ENCODE measurements around the gene CEMIP. TPM values are rescaled to one million over a fixed set of nuclear protein-coding genes. Genes with fewer than 3 reads are reported as not detected.

The CEMIP gene
- total and polyA plus RNA-seq, 2 of the 13 experiments (the other 11 are each of a cell fraction or from before 2014, with no cell fraction given) = 4.3 to 28.5 TPM

DNA sequence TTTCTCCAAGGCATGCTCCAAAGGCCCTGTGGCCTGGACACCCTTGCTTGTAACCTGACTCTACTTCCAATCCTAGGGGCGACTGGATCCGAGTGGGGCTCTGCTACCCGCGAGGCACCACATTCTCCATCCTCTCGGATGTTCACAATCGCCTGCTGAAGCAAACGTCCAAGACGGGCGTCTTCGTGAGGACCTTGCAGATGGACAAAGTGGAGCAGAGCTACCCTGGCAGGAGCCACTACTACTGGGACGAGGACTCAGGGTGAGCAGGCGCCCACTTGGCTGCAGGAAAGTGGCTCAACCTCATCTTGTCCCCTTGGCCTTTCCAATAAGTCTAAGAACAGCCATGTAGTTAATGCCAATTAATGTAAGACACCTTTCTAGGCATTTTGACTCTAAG lies 158.5 kb downstream of the CEMIP start:
- no peak for FAIRE-seq
- TF ChIP-seq ZNF614 (CRISPR knock-in tag; IDR thresholded peaks at IDR 0.05; ENCODE audit: borderline replicate concordance) (no peak), KLF11 (CRISPR knock-in tag; IDR thresholded peaks at IDR 0.05) (no peak), ESRRA (CRISPR knock-in tag; IDR thresholded peaks at IDR 0.05; ENCODE audit: low read depth) (no peak), GABPB1 (CRISPR knock-in tag; IDR thresholded peaks at IDR 0.05) (no peak), ZC3H4 (CRISPR knock-in tag; IDR thresholded peaks at IDR 0.05; ENCODE audit: borderline replicate concordance) (no peak), KAT7 (CRISPR knock-in tag; IDR thresholded peaks at IDR 0.05; ENCODE audit: borderline replicate concordance) (no peak), ZNF383 (CRISPR knock-in tag; IDR thresholded peaks at IDR 0.05; ENCODE audit: borderline replicate concordance) (no peak), ZKSCAN8 (CRISPR knock-in tag; IDR thresholded peaks at IDR 0.05; ENCODE audit: borderline replicate concordance) (no peak), CCDC6 (CRISPR knock-in tag; IDR thresholded peaks at IDR 0.05) (no peak), ZNF768 (CRISPR knock-in tag; IDR thresholded peaks at IDR 0.05) (no peak), ZNF101 (CRISPR knock-in tag; IDR thresholded peaks at IDR 0.05; ENCODE audit: borderline replicate concordance, low read depth) (no peak), ZNF605 (CRISPR knock-in tag; IDR thresholded peaks at IDR 0.05) (no peak), ZNF205 (CRISPR knock-in tag; IDR thresholded peaks at IDR 0.05) (no peak), ZNF572 (CRISPR knock-in tag; IDR thresholded peaks at IDR 0.05) (no peak), MXI1 (IDR thresholded peaks at IDR 0.05; ENCODE audit: borderline replicate concordance, low read depth, low read length) (no peak), FOSL1 (CRISPR knock-in tag; IDR thresholded peaks at IDR 0.05; ENCODE audit: borderline replicate concordance) (no peak)
- TF ChIP-seq, protein P1, sequence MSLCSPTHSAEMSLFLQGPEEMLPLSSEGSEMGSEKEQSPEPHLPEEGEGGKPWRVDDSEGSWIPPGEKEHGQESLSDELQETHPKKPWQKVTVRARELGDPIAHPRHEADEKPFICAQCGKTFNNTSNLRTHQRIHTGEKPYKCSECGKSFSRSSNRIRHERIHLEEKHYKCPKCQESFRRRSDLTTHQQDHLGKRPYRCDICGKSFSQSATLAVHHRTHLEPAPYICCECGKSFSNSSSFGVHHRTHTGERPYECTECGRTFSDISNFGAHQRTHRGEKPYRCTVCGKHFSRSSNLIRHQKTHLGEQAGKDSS (CRISPR knock-in tag; IDR thresholded peaks at IDR 0.05; ENCODE audit: borderline replicate concordance, low read depth) = no peak
- TF ChIP-seq, protein P2, sequence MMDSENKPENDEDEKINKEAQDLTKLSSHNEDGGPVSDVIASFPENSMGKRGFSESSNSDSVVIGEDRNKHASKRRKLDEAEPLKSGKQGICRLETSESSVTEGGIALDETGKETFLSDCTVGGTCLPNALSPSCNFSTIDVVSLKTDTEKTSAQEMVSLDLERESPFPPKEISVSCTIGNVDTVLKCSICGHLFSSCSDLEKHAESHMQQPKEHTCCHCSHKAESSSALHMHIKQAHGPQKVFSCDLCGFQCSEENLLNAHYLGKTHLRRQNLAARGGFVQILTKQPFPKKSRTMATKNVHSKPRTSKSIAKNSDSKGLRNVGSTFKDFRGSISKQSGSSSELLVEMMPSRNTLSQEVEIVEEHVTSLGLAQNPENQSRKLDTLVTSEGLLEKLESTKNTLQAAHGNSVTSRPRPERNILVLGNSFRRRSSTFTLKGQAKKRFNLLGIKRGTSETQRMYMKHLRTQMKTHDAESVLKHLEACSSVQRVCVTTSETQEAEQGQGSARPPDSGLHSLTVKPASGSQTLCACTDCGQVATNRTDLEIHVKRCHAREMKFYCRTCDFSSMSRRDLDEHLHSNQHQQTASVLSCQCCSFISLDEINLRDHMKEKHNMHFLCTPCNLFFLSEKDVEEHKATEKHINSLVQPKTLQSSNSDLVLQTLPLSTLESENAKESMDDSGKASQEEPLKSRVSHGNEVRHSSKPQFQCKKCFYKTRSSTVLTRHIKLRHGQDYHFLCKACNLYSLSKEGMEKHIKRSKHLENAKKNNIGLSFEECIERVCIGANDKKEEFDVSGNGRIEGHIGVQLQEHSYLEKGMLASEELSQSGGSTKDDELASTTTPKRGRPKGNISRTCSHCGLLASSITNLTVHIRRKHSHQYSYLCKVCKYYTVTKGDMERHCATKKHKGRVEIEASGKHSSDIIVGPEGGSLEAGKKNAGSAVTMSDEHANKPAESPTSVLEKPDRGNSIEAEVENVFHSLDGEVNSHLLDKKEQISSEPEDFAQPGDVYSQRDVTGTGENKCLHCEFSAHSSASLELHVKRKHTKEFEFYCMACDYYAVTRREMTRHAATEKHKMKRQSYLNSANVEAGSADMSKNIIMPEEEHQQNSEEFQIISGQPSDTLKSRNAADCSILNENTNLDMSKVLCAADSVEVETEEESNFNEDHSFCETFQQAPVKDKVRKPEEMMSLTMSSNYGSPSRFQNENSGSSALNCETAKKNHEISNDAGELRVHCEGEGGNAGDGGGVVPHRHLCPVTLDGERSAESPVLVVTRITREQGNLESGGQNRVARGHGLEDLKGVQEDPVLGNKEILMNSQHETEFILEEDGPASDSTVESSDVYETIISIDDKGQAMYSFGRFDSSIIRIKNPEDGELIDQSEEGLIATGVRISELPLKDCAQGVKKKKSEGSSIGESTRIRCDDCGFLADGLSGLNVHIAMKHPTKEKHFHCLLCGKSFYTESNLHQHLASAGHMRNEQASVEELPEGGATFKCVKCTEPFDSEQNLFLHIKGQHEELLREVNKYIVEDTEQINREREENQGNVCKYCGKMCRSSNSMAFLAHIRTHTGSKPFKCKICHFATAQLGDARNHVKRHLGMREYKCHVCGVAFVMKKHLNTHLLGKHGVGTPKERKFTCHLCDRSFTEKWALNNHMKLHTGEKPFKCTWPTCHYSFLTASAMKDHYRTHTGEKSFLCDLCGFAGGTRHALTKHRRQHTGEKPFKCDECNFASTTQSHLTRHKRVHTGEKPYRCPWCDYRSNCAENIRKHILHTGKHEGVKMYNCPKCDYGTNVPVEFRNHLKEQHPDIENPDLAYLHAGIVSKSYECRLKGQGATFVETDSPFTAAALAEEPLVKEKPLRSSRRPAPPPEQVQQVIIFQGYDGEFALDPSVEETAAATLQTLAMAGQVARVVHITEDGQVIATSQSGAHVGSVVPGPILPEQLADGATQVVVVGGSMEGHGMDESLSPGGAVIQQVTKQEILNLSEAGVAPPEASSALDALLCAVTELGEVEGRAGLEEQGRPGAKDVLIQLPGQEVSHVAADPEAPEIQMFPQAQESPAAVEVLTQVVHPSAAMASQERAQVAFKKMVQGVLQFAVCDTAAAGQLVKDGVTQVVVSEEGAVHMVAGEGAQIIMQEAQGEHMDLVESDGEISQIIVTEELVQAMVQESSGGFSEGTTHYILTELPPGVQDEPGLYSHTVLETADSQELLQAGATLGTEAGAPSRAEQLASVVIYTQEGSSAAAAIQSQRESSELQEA (CRISPR knock-in tag; IDR thresholded peaks at IDR 0.05; ENCODE audit: not compliant biosample characterization) = no peak

More for the DNA sequence above, 158.5 kb downstream of the CEMIP start:
- Histone ChIP-seq H3K27ac (ENCODE audit: extremely low read length, insufficient read depth, low read length) (no peak overlapping the region), H3K4me2 (ENCODE audit: low read depth, low read length) (no peak overlapping the region), H3K9me3 (ENCODE audit: low read length) (no peaks in the 10 kb centered on the region), H3K4me1 (ENCODE audit: insufficient read depth, low read length) (no peaks in the 10 kb centered on the region), H3K9ac (ENCODE audit: insufficient read depth, low read depth, low read length) (no peak overlapping the region), H4K20me1 (ENCODE audit: insufficient read depth, low read length) (no peaks in the 10 kb centered on the region), H3K27me3 (ENCODE audit: control insufficient read depth in 1 of 2, insufficient read depth in 2 of 2, low read length in 2 of 2) (no peaks in the 10 kb centered on the region), H3K79me2 (ENCODE audit: insufficient read depth, low read length) (no peaks in the 10 kb centered on the region), H3K36me3 (replicated peaks in 1 of 2; ENCODE audit: control insufficient read depth in 1 of 2, insufficient read depth in 2 of 2, low read length in 2 of 2) (peaks cover 21 to 68% of the 10 kb centered on the region in 2 experiments), H3K4me3 (replicated peaks in 1 of 3; ENCODE audit: insufficient read depth in 1 of 3, low read depth in 2 of 3, low read length in 3 of 3) (no peak overlapping the region), H2AFZ (ENCODE audit: low read length) (no peak overlapping the region)
- DNase-seq (ENCODE audit: low spot score) (no peak), ATAC-seq (no peak)
- ChIA-PET CTCF (ENCODE audit: low intra/inter-chr PET ratio, low total read pairs) (no interaction called here), POLR2A (no interaction called here)
- BruUV-seq (replicated peaks) = no TSS peak
- 98% methylated on average over 12 of the region's 12 CpGs for WGBS (ENCODE audit: low lambda C conversion rate)
- in situ Hi-C loops (cut with HindIII; ENCODE audit: extremely low pct_ligation_motif_present, low pct_unique_long_range_greater_than_20kb) = no loop called here
- intact Hi-C loops (cut with micrococcal nuclease; ENCODE audit: unreplicated experiment) = no loop called here
